HL-60 (cell line): ENCODE data around the gene RBPJ.

ENCODE experiments used
- GABPA ChIP-seq: IDR thresholded peaks from 2 replicates; pipeline ENCODE4 v1.6.1; 2012; ENCODE audit warnings: low read depth
- POLR2AphosphoS5 ChIP-seq: IDR thresholded peaks from 2 replicates; pipeline ENCODE4 v1.6.1; 2012; ENCODE audit warnings: low read depth
- SPI1 ChIP-seq: IDR thresholded peaks from 2 replicates; pipeline ENCODE4 v1.6.1; 2012; ENCODE audit warnings: low read depth, mild to moderate bottlenecking, borderline replicate concordance
- TF ChIP-seq, protein P1 (sequence below): IDR thresholded peaks from one replicate; pipeline ENCODE4 v1.5.1; 2011; ENCODE audit warnings: low read length, control low read depth, inconsistent platforms; ENCODE audit not compliant: insufficient read depth
- TF ChIP-seq, protein P2 (sequence below): IDR thresholded peaks from 2 replicates; pipeline ENCODE4 v1.6.1; 2012; ENCODE audit warnings: low read depth; ENCODE audit not compliant: insufficient replicate concordance

DNA sequence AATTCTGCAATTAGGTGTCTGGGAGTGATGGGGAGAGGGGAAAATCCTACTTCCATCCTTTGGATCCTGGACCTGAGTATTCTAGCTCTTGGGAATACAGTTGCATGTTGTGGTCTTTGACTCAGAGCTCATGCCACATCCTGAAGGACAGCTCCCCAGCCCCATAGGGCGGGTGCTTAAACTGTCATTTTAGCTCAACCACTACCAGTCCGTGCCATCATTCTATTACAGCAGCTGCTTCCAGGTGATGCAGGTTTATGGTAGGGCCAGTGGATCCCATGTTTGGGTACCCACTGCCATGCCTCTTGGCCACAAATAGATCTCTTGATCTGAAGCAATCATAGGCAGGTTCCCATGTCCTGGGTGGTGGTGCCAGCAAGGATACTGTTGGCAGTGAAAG lies 134.8 kb downstream of the RBPJ start:
- TF ChIP-seq POLR2AphosphoS5 = no peak
- TF ChIP-seq, protein P1, sequence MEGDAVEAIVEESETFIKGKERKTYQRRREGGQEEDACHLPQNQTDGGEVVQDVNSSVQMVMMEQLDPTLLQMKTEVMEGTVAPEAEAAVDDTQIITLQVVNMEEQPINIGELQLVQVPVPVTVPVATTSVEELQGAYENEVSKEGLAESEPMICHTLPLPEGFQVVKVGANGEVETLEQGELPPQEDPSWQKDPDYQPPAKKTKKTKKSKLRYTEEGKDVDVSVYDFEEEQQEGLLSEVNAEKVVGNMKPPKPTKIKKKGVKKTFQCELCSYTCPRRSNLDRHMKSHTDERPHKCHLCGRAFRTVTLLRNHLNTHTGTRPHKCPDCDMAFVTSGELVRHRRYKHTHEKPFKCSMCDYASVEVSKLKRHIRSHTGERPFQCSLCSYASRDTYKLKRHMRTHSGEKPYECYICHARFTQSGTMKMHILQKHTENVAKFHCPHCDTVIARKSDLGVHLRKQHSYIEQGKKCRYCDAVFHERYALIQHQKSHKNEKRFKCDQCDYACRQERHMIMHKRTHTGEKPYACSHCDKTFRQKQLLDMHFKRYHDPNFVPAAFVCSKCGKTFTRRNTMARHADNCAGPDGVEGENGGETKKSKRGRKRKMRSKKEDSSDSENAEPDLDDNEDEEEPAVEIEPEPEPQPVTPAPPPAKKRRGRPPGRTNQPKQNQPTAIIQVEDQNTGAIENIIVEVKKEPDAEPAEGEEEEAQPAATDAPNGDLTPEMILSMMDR = no peak
- TF ChIP-seq, protein P2, sequence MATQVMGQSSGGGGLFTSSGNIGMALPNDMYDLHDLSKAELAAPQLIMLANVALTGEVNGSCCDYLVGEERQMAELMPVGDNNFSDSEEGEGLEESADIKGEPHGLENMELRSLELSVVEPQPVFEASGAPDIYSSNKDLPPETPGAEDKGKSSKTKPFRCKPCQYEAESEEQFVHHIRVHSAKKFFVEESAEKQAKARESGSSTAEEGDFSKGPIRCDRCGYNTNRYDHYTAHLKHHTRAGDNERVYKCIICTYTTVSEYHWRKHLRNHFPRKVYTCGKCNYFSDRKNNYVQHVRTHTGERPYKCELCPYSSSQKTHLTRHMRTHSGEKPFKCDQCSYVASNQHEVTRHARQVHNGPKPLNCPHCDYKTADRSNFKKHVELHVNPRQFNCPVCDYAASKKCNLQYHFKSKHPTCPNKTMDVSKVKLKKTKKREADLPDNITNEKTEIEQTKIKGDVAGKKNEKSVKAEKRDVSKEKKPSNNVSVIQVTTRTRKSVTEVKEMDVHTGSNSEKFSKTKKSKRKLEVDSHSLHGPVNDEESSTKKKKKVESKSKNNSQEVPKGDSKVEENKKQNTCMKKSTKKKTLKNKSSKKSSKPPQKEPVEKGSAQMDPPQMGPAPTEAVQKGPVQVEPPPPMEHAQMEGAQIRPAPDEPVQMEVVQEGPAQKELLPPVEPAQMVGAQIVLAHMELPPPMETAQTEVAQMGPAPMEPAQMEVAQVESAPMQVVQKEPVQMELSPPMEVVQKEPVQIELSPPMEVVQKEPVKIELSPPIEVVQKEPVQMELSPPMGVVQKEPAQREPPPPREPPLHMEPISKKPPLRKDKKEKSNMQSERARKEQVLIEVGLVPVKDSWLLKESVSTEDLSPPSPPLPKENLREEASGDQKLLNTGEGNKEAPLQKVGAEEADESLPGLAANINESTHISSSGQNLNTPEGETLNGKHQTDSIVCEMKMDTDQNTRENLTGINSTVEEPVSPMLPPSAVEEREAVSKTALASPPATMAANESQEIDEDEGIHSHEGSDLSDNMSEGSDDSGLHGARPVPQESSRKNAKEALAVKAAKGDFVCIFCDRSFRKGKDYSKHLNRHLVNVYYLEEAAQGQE = no peak
- no peak for TF ChIP-seq GABPA
- TF ChIP-seq SPI1 = no peak
